IPS-15b (cell line): ENCODE measurements around the gene KCMF1.

Experiments used
- H3K27me3 ChIP-seq: one replicate; pipeline ENCODE4 v1.6.1; 2013; ENCODE audit warnings: low read length; ENCODE audit not compliant: control insufficient read depth, insufficient read depth
- H3K36me3 ChIP-seq: one replicate; pipeline ENCODE4 v1.6.1; 2013; ENCODE audit warnings: low read length; ENCODE audit not compliant: control insufficient read depth, insufficient read depth
- H3K4me1 ChIP-seq: one replicate; pipeline ENCODE4 v1.6.1; 2013; ENCODE audit warnings: mild to moderate bottlenecking, low read length; ENCODE audit not compliant: control insufficient read depth, insufficient read depth
- H3K4me3 ChIP-seq: one replicate; pipeline ENCODE4 v1.5.1; 2013; ENCODE audit warnings: low read depth, low read length
- H3K9ac ChIP-seq: one replicate; pipeline ENCODE4 v1.6.1; 2013; ENCODE audit warnings: low read depth, mild to moderate bottlenecking, low read length
- H3K9me3 ChIP-seq: one replicate; pipeline ENCODE4 v1.6.1; 2013; ENCODE audit warnings: mild to moderate bottlenecking, low read length; ENCODE audit not compliant: control insufficient read depth, insufficient read depth

KCMF1 gene

GRCh38 chr2:85016446-85016845, 45.5 kb downstream of the KCMF1 start:
- H3K36me3 ChIP-seq, result no peaks in the 10 kb centered on the region
- H3K9ac ChIP-seq, result no peak overlapping the region
- H3K9me3 ChIP-seq, result no peaks in the 10 kb centered on the region
- no peaks in the 10 kb centered on the region for H3K27me3 ChIP-seq
- H3K4me1 ChIP-seq, result peaks cover 18% of the 10 kb centered on the region
- H3K4me3 ChIP-seq, result no peak overlapping the region

GRCh38 chr2:85017411-85018048, 46.6 kb downstream of the KCMF1 start:
- Histone ChIP-seq H3K9ac (no peak overlapping the region), H3K36me3 (no peaks in the 10 kb centered on the region), H3K4me3 (no peak overlapping the region), H3K27me3 (no peaks in the 10 kb centered on the region), H3K9me3 (no peaks in the 10 kb centered on the region), H3K4me1 (peaks cover 12% of the 10 kb centered on the region)

- H3K36me3 ChIP-seq, result no peaks in the 10 kb centered on the region
- no peaks in the 10 kb centered on the region for H3K9me3 ChIP-seq
- no peaks in the 10 kb centered on the region for H3K27me3 ChIP-seq
- no peak overlapping the region for H3K4me3 ChIP-seq
- peaks cover 8% of the 10 kb centered on the region for H3K4me1 ChIP-seq
- H3K9ac ChIP-seq, result no peak overlapping the region
These were observed 47.1 kb downstream of the KCMF1 start for GRCh38 chr2:85018049-85018447.

- H3K4me3 ChIP-seq, result no peak overlapping the region
- H3K4me1 ChIP-seq, result peaks cover 2% of the 10 kb centered on the region
- H3K9ac ChIP-seq, result no peak overlapping the region
These were observed 48.2 kb downstream of the KCMF1 start for GRCh38 chr2:85019121-85019520.

GRCh38 chr2:85022232-85022631, 51.3 kb downstream of the KCMF1 start:
- Histone ChIP-seq H3K4me3 (no peak overlapping the region), H3K27me3 (no peaks in the 10 kb centered on the region), H3K9me3 (no peaks in the 10 kb centered on the region), H3K36me3 (no peaks in the 10 kb centered on the region), H3K9ac (no peak overlapping the region), H3K4me1 (peaks cover 2% of the 10 kb centered on the region)

More at GRCh38 chr2:85019121-85019520, 48.2 kb downstream of the KCMF1 start:
- H3K9me3 ChIP-seq, result no peaks in the 10 kb centered on the region
- no peaks in the 10 kb centered on the region for H3K36me3 ChIP-seq
- no peaks in the 10 kb centered on the region for H3K27me3 ChIP-seq

GRCh38 chr2:85024372-85025047, 53.5 kb downstream of the KCMF1 start:
- Histone ChIP-seq H3K36me3 (peaks cover 10% of the 10 kb centered on the region), H3K9me3 (no peaks in the 10 kb centered on the region), H3K9ac (no peak overlapping the region), H3K27me3 (no peaks in the 10 kb centered on the region), H3K4me3 (no peak overlapping the region), H3K4me1 (no peaks in the 10 kb centered on the region)

GRCh38 chr2:85032621-85033020, 61.7 kb downstream of the KCMF1 start:
- no peak overlapping the region for H3K4me3 ChIP-seq
- H3K36me3 ChIP-seq, result peaks cover 15% of the 10 kb centered on the region
- no peaks in the 10 kb centered on the region for H3K9me3 ChIP-seq
- no peak overlapping the region for H3K9ac ChIP-seq
- no peaks in the 10 kb centered on the region for H3K4me1 ChIP-seq
- H3K27me3 ChIP-seq, result no peaks in the 10 kb centered on the region

- peaks cover 10% of the 10 kb centered on the region for H3K36me3 ChIP-seq
These were observed 62.4 kb downstream of the KCMF1 start for GRCh38 chr2:85033388-85033787.

GRCh38 chr2:85034158-85034557, 63.2 kb downstream of the KCMF1 start:
- no peak overlapping the region for H3K9ac ChIP-seq
- H3K9me3 ChIP-seq, result no peaks in the 10 kb centered on the region
- no peaks in the 10 kb centered on the region for H3K4me1 ChIP-seq
- peaks cover 7% of the 10 kb centered on the region for H3K36me3 ChIP-seq
- H3K4me3 ChIP-seq, result no peak overlapping the region
- no peaks in the 10 kb centered on the region for H3K27me3 ChIP-seq

More at GRCh38 chr2:85033388-85033787, 62.4 kb downstream of the KCMF1 start:
- no peak overlapping the region for H3K4me3 ChIP-seq
- H3K9me3 ChIP-seq, result no peaks in the 10 kb centered on the region
- no peaks in the 10 kb centered on the region for H3K4me1 ChIP-seq
- no peaks in the 10 kb centered on the region for H3K27me3 ChIP-seq
- H3K9ac ChIP-seq, result no peak overlapping the region

GRCh38 chr2:85037622-85038021, 66.7 kb downstream of the KCMF1 start:
- H3K9me3 ChIP-seq, result no peaks in the 10 kb centered on the region
- H3K4me1 ChIP-seq, result no peaks in the 10 kb centered on the region
- no peaks in the 10 kb centered on the region for H3K27me3 ChIP-seq
- peaks cover 7% of the 10 kb centered on the region for H3K36me3 ChIP-seq
- H3K4me3 ChIP-seq, result no peak overlapping the region
- H3K9ac ChIP-seq, result no peak overlapping the region

GRCh38 chr2:85042330-85042729, 71.4 kb downstream of the KCMF1 start:
- Histone ChIP-seq H3K36me3 (peaks cover 16% of the 10 kb centered on the region), H3K4me3 (no peak overlapping the region), H3K9ac (no peak overlapping the region), H3K4me1 (no peaks in the 10 kb centered on the region), H3K9me3 (no peaks in the 10 kb centered on the region), H3K27me3 (no peaks in the 10 kb centered on the region)

- H3K4me1 ChIP-seq, result peaks cover 5% of the 10 kb centered on the region
- H3K4me3 ChIP-seq, result no peak overlapping the region
- no peaks in the 10 kb centered on the region for H3K9me3 ChIP-seq
- H3K36me3 ChIP-seq, result peaks cover 20% of the 10 kb centered on the region
- H3K27me3 ChIP-seq, result no peaks in the 10 kb centered on the region
- no peak overlapping the region for H3K9ac ChIP-seq
These were observed 77.6 kb downstream of the KCMF1 start for GRCh38 chr2:85048534-85048933.
